HK-2 (cell line): Measurements from ENCODE around the gene LHX6.
A peak's percentile ranks its signal among the peaks of the same experiment; 100 is the strongest.

Experiments
- DNase-seq: peaks from one replicate; pipeline ENCODE4 v3.0.0-alpha.2; 2018; ENCODE audit not compliant: unreplicated experiment

LHX6 gene

DNA sequence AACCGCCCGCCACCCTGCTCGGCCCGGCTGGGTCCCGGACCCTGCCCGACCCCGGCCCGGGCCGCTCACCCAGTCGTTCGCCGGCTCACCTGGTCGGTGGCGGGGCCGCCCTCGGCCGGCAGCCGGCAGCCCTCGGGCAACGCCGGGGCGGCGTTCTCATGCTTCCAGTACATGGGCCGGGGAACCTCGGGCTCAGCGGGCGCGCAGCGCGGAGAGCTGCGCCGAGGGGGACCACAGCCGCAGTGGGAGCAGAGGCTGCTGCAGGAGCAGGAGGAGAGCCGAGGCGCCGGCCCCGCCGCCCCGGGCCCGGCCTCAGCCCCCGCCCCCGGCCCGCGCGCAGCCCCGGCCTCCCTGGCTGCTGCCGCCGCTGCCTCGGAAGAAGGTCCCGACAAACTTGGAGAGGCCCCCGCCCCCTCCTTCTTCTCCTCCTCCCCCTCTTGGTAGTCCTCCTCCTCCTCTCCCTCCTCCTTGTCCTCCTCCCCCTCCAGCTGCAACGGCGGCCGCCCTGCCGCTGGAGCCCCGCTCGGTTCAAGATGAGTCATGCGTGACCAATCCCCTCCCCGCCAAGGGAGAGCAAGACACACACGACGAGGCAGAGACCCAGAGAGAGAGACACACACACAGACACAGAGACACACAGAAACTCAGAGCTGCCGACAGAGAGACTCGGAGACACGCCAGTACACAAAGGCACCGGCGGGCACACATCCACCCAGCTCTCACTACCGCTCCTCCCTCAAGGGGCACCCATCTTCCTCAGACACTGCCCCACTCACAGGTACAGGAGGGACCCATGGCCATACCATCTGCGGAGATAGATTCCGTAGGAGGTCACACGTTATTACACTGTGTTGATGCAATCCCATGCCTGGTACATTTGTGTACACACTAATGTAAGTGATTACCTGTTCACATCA is at the start of gene LHX6:
LHX6 (minus strand) TSS at position 390 of the 917 bp plus-strand sequence; CDS start at position 173, 217 bp downstream.
- peak; percentile 35 for DNase-seq

- DNase-seq = no peak
These were observed 48.6 kb upstream of the LHX6 start for GRCh38 chr9:122277285-122277897.

GRCh38 chr9:122276096-122276495 is 47.3 kb upstream of the LHX6 start:
- no peak for DNase-seq

GRCh38 chr9:122274055-122274454 is 45.3 kb upstream of the LHX6 start:
- DNase-seq = no peak

GRCh38 chr9:122268041-122268814 is 39.5 kb upstream of the LHX6 start:
- DNase-seq = no peak

DNA sequence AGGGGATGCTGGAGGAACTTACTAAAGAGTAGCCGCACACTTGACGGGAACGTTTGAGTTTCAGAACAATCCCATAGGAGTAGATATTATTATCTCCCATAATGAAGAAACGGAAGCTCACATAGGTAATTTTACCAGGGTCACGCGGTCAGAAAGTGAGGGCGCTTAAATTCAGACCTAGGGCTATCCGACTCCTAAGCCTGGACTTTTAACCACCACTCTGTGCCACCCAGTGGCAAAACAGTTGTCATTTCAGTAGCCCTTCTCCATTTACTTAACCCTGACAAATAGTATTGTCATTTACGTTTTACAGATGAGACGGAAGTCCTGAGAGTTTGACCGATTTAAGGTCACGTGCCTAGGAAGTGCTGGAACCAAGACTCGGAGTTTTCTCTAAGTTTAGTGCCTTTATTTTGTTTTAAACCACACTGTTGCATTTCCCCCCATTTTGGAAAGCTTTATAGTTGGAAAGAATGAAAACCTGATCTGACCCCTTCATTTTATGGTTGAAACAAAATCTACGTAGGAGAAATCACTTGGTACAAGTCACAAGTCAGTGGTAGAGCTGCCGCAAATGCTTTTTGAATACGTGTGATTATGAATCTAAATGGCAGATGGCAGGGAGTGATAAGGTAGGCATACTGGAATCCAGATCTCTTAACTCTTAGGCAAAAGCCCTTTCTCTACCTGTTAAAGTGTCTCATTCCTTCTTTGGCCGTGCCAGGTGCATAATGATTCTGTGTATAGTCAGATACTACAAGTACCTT is 36.6 kb upstream of the LHX6 start:
- DNase-seq = no peak

- peak; percentile 93 for DNase-seq
These were observed 35.8 kb upstream of the LHX6 start, which contains the start of the genes MRRF and RBM18 for GRCh38 chr9:122264360-122265148. Gene MRRF, plus strand, starts transcription at chr9:122264882. Its CDS starts 6,010 bp downstream, at chr9:122270892. Gene RBM18, minus strand, starts transcription at chr9:122264840. Its CDS starts 3,348 bp downstream, at chr9:122261492.

GRCh38 chr9:122263699-122264349 is 35.1 kb upstream of the LHX6 start:
- no peak for DNase-seq

DNA sequence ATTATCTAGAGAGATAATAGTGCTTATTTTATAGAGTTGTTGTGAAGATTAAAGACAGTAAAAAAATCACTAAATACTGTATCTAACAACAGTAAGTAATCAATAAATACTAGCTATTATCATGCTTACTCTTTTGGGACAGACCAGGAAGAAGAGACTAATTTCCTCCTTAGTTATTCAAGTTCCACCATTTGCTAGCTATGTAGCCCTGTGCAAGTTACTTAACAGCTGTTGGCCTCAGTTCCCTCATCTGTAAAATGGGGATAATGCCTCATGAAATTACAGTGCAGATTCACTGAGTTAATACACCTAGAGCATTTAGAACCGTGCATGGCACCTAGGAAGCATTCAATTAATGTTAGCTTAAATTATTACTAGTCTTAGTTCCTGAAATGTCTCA is 33.3 kb upstream of the LHX6 start:
- no peak for DNase-seq

DNA sequence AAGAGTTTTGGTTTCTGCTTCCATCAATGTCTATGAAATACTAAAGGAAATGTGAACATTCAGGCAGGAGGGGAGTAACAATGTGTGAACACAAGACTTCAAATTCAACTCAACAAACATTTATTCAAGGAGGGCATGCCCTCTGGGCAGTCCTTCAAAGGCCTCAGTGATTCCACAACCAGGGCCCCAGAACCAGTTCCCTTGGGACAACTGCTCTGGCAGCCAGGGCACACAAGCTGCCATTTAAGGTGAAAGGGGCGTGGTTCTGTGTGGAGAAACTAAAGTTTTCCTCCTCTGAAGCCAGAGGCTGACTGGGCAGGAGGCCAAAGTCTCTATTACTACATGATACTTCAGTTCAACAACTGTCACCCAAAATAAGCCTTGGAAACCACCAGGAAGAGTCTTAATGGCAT is 32.7 kb upstream of the LHX6 start:
- DNase-seq = no peak

DNA sequence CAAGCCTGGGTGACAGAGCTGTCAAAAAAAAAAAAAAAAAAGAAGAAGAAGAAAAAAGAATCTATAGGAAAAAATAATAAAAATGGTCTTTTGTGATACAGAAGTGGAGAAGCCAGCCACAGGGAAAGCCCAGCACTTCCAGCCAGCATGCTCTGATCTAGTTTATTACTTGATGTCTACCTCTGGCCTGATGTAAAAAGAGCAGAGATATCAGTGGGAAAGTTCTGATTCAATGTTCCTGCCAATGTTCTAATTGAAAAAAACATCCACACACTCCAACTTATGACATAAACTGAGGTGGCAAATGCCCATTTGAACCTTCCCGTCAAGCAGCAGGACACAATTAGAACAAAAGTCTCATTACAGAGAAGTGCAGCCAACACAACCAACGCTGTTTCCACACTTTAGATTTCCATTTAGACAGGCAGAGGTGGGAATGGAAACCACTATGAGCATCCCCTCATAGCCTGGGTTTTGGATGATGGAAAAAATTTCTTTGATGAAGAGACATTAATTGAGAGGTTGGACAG is 30.2 kb upstream of the LHX6 start:
- DNase-seq = no peak

DNA sequence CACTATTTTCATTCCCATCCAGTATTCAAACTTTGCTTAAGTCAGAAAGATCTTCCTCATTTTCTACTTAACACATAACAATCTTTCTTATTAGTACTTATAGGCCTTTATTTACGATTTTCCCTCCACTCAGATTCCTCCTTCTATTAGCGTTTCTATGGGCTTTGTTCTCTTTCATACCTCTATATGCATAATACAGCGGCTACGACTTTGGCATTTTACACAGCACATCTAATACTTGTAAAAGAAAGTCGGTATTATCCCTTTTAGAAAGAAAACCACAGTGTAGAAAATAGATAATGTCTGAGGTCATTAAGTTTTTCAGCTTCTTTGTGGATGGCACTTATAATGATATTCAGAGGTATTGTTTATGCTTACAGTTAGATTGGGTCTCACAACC is 27.4 kb upstream of the LHX6 start:
- no peak for DNase-seq

- no peak for DNase-seq
These were observed 26.0 kb upstream of the LHX6 start for GRCh38 chr9:122254761-122255160.

- no peak for DNase-seq
These were observed 24.0 kb upstream of the LHX6 start for GRCh38 chr9:122252796-122253195.

DNA sequence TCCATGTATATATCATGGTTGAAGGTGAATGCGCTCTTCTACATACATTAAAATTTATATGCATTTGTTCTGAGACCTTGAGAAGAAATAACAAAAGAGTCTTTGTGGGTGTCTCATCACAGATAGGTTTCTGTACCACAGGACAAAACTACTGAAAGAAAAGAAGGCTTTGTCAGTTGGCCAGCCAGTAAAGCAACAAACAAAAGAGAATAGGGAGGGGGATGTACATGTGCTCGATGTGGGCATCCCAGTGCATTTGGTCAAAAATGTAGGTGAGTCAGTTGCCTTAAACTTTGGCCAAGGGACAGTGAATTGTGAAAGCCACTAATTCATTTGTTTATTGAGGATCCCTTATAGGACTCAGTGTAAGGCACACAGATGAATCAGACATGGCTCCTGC is 22.6 kb upstream of the LHX6 start:
- DNase-seq = no peak

GRCh38 chr9:122248448-122248865 is 19.7 kb upstream of the LHX6 start:
- DNase-seq = no peak

DNA sequence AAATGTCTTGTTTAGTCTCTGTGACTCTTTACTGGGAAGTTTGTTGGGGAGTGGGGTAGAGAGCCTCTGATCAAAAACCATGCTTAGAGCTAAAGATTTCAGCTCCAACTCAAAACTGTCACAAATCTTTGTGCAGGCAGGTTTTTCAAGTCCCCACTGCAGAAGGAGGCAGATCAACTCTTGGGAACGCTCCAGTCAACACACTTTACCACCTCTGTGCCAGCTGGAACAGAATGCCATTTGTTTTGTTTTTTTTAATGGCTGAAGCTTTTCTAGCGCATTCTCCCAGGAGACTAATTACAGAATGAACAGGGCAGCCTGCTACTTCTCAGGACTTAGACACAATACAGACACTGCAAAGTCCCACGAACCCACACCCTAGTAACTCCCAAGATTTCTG is 17.9 kb upstream of the LHX6 start:
- no peak for DNase-seq

DNA sequence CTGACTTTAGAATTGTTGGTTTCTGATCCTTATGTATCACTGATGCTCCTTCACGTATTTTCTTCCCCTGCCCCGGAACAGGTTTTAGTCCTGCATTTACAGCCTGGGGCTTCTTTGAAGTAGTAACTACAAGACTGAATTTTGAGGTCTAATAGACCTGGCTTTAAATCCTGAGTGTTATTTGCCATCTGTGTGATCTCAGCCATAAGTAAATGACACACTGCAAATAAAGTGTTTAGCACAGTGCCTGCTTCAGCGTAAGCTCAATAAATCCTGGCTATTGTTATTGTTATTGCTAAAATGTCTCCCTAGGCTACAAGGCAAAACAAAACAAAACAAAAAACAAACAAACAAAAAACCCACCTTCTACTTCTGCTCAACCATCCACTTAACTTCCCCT is 15.6 kb upstream of the LHX6 start:
- no peak for DNase-seq

DNA sequence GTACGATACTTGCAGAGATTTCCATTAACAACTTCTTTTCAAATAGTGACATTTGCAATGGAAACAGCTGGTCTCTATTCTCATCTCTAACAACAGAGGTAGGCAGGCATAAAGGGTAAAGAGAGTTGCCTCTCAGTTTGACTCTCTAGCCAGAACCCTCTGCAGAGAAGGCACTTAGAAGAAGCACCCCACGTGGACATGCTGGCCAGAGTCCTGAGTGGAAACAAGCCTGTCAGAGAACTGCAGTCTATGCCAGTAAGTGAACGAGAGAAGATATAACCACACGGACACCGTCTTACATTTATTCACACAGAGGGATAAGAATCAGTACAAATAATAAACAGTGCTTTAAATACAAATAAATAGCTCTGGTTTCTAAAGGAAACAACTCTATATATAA is 11.0 kb upstream of the LHX6 start:
- DNase-seq = no peak

GRCh38 chr9:122236681-122237080 is 7.9 kb upstream of the LHX6 start:
- DNase-seq = no peak
